Measurements from ENCODE around the gene ACYP2. TPM values are rescaled to one million over a fixed set of nuclear protein-coding genes. Genes with fewer than 3 reads are reported as not detected.
A peak's percentile ranks its signal among the peaks of the same experiment; 100 is the strongest.
"Not testable (repeated sequence)": the region's sequence is repeated elsewhere in the genome, so short reads cannot be mapped to it uniquely, and the experiment has no call there.

The ACYP2 gene
- total RNA-seq, 1 donor from 2014 or later = 5.9 TPM

- no peak for DNase-seq (ENCODE audit: low read depth, low spot score)
- H3K27ac Mint-ChIP-seq (ENCODE audit: unreplicated experiment) = no peak overlapping the region
- H3K9me3 Mint-ChIP-seq = peaks cover 4% of the 10 kb centered on the region
- H3K36me3 Mint-ChIP-seq (ENCODE audit: low read depth) = peaks cover 3% of the 10 kb centered on the region
- H3K4me3 Mint-ChIP-seq = no peak overlapping the region
- H3K4me1 Mint-ChIP-seq = no peaks in the 10 kb centered on the region
- TF ChIP-seq CTCF (conservative IDR thresholded peaks at IDR 0.05) = no peak
- H3K27me3 Mint-ChIP-seq (ENCODE audit: low read depth) = no peaks in the 10 kb centered on the region
These were observed 203.4 kb downstream of the ACYP2 start for GRCh38 chr2:54318821-54319220.

- H3K9me3 Mint-ChIP-seq = peaks cover 11% of the 10 kb centered on the region
- no peak overlapping the region for H3K27ac Mint-ChIP-seq (ENCODE audit: unreplicated experiment)
- no peaks in the 10 kb centered on the region for H3K4me1 Mint-ChIP-seq
- no peak for TF ChIP-seq CTCF (conservative IDR thresholded peaks at IDR 0.05)
- peaks cover 10% of the 10 kb centered on the region for H3K36me3 Mint-ChIP-seq (ENCODE audit: low read depth)
- no peak for DNase-seq (ENCODE audit: low read depth, low spot score)
- no peaks in the 10 kb centered on the region for H3K27me3 Mint-ChIP-seq (ENCODE audit: low read depth)
- no peak overlapping the region for H3K4me3 Mint-ChIP-seq
These were observed 205.6 kb downstream of the ACYP2 start for GRCh38 chr2:54321047-54321446.

- not testable (repeated sequence) for H3K27ac Mint-ChIP-seq (ENCODE audit: unreplicated experiment); H3K4me3 Mint-ChIP-seq; H3K9me3 Mint-ChIP-seq; H3K4me1 Mint-ChIP-seq; H3K27me3 Mint-ChIP-seq (ENCODE audit: low read depth); DNase-seq (ENCODE audit: low read depth, low spot score); H3K36me3 Mint-ChIP-seq (ENCODE audit: low read depth)
These were observed 209.1 kb downstream of the ACYP2 start for GRCh38 chr2:54324517-54324916.

- Mint-ChIP-seq H3K36me3 (ENCODE audit: low read depth) (peaks cover 6% of the 10 kb centered on the region), H3K4me1 (peaks cover 5% of the 10 kb centered on the region), H3K27me3 (ENCODE audit: low read depth) (peaks cover 8% of the 10 kb centered on the region), H3K4me3 (no peak overlapping the region), H3K27ac (ENCODE audit: unreplicated experiment) (no peak overlapping the region), H3K9me3 (peaks cover 7% of the 10 kb centered on the region)
- no peak for DNase-seq (ENCODE audit: low read depth, low spot score)
- no peak for TF ChIP-seq CTCF (conservative IDR thresholded peaks at IDR 0.05)
These were observed 209.7 kb downstream of the ACYP2 start for GRCh38 chr2:54325148-54325547.

GRCh38 chr2:54329482-54330161, 214.2 kb downstream of the ACYP2 start:
- peaks cover under 1% of the 10 kb centered on the region for H3K9me3 Mint-ChIP-seq
- no peak overlapping the region for H3K27ac Mint-ChIP-seq (ENCODE audit: unreplicated experiment)
- peaks cover 3% of the 10 kb centered on the region for H3K36me3 Mint-ChIP-seq (ENCODE audit: low read depth)
- H3K4me3 Mint-ChIP-seq = peak overlapping the region; percentile 90
- TF ChIP-seq CTCF (conservative IDR thresholded peaks at IDR 0.05) = no peak
- H3K27me3 Mint-ChIP-seq (ENCODE audit: low read depth) = peaks cover 8% of the 10 kb centered on the region
- H3K4me1 Mint-ChIP-seq = peaks cover 17% of the 10 kb centered on the region
- DNase-seq (ENCODE audit: low read depth, low spot score) = no peak

GRCh38 chr2:54330162-54330925, 214.9 kb downstream of the ACYP2 start:
- H3K9me3 Mint-ChIP-seq = no peaks in the 10 kb centered on the region
- peak overlapping the region; percentile 90 for H3K4me3 Mint-ChIP-seq
- peak overlapping the region; percentile 46 for H3K27ac Mint-ChIP-seq (ENCODE audit: unreplicated experiment)
- H3K36me3 Mint-ChIP-seq (ENCODE audit: low read depth) = no peaks in the 10 kb centered on the region
- peak; percentile 89 for DNase-seq (ENCODE audit: low read depth, low spot score)
- H3K4me1 Mint-ChIP-seq = peaks cover 17% of the 10 kb centered on the region
- H3K27me3 Mint-ChIP-seq (ENCODE audit: low read depth) = peaks cover 8% of the 10 kb centered on the region
- no peak for TF ChIP-seq CTCF (conservative IDR thresholded peaks at IDR 0.05)

All from neural crest cell (in vitro differentiated cells).